Testis (tissue), 2 donors: Measurements from ENCODE around the gene TEN1.

Source experiments
- CTCF ChIP-seq, 3 experiments: fragments of 450-650 bp in 2 of 3; fragments of 200-600 bp in 1 of 3; sonication (generic) in 1 of 3; IDR thresholded peaks; one replicate each; pipeline ENCODE4 v1.5.1; 2016 to 2019; ENCODE audit warnings: antibody characterized with exemption in 3 of 3, mild to moderate bottlenecking in 2 of 3, moderate library complexity in 1 of 3
- POLR2A ChIP-seq: fragments of 450-650 bp; IDR thresholded peaks from one replicate; pipeline ENCODE4 v1.6.1; 2017; ENCODE audit warnings: antibody characterized with exemption, mild to moderate bottlenecking, moderate library complexity

GRCh38 chr17:75941442-75941819 lies 37.6 kb upstream of the TEN1 start:
- TF ChIP-seq CTCF (IDR thresholded peaks at IDR 0.05) (no peak), POLR2A (no peak)
